ENCODE data around the gene MYO1B.

The MYO1B gene

GRCh38 chr2:191245046-191245868 lies at the start of gene MYO1B:
MYO1B (plus strand) TSS chr2:191245404; CDS start chr2:191276896, 31,492 bp downstream.
- peak; percentile 77 for DNase-seq

GRCh38 chr2:191197096-191197495 lies 48.1 kb upstream of the MYO1B start:
- DNase-seq: no peak

- no peak for DNase-seq
Observed at GRCh38 chr2:191198271-191198670, 46.9 kb upstream of the MYO1B start.

GRCh38 chr2:191199929-191200512 lies 45.2 kb upstream of the MYO1B start:
- DNase-seq: no peak

- no peak for DNase-seq
Observed at GRCh38 chr2:191200910-191201309, 44.3 kb upstream of the MYO1B start.

GRCh38 chr2:191202209-191202721 lies 42.9 kb upstream of the MYO1B start:
- DNase-seq: no peak

- DNase-seq: no peak
Observed at GRCh38 chr2:191202881-191203397, 42.3 kb upstream of the MYO1B start.

GRCh38 chr2:191204433-191204832 lies 40.8 kb upstream of the MYO1B start:
- no peak for DNase-seq

- DNase-seq: peak; percentile 18
Observed at GRCh38 chr2:191206613-191207471, 38.4 kb upstream of the MYO1B start.

- DNase-seq: no peak
Observed at GRCh38 chr2:191209340-191209739, 35.9 kb upstream of the MYO1B start.

- no peak for DNase-seq
Observed at GRCh38 chr2:191212119-191212518, 33.1 kb upstream of the MYO1B start.

GRCh38 chr2:191213333-191213732 lies 31.9 kb upstream of the MYO1B start:
- no peak for DNase-seq

GRCh38 chr2:191215230-191215629 lies 30.0 kb upstream of the MYO1B start:
- no peak for DNase-seq

GRCh38 chr2:191215666-191216065 lies 29.5 kb upstream of the MYO1B start:
- no peak for DNase-seq

- no peak for DNase-seq
Observed at GRCh38 chr2:191217580-191217979, 27.6 kb upstream of the MYO1B start.

- no peak for DNase-seq
Observed at GRCh38 chr2:191218292-191218898, 26.8 kb upstream of the MYO1B start.

- DNase-seq: no peak
Observed at GRCh38 chr2:191220671-191221070, 24.5 kb upstream of the MYO1B start.

GRCh38 chr2:191221666-191222065 lies 23.5 kb upstream of the MYO1B start:
- DNase-seq: no peak

- DNase-seq: no peak
Observed at GRCh38 chr2:191222507-191222906, 22.7 kb upstream of the MYO1B start.

- DNase-seq: no peak
Observed at GRCh38 chr2:191222952-191223351, 22.3 kb upstream of the MYO1B start.

GRCh38 chr2:191225126-191225525 lies 20.1 kb upstream of the MYO1B start:
- DNase-seq: no peak

- no peak for DNase-seq
Observed at GRCh38 chr2:191225690-191226089, 19.5 kb upstream of the MYO1B start.

GRCh38 chr2:191226196-191226595 lies 19.0 kb upstream of the MYO1B start:
- no peak for DNase-seq
